ENCODE results near the gene YPEL2. TPM values are rescaled to one million over a fixed set of nuclear protein-coding genes. Genes with fewer than 3 reads are reported as not detected.

YPEL2 gene
- total RNA-seq, 2 experiments from 2014 or later, result 9.4 to 13.2 TPM

GRCh38 chr17:59437791-59438281 lies 106.4 kb downstream of the YPEL2 start:
- H3K27ac Mint-ChIP-seq, result peak overlapping the region; percentile 72
- DNase-seq, result no peak
- ChIA-PET CTCF (interaction anchor here (1.0 to 6.3 kb wide), 4 partner anchors 10 to 127 kb away, joined by 3 to 59 read pairs (median 7); no protein-coding TSS in a partner anchor), POLR2A (interaction anchor here (0.6 kb wide), 1 partner anchor 254 kb away, joined by 3 read pairs; no protein-coding TSS in a partner anchor)
- H3K4me1 Mint-ChIP-seq, result peaks cover 63% of the 10 kb centered on the region
- peaks cover 3% of the 10 kb centered on the region for H3K27me3 Mint-ChIP-seq
- H3K9me3 Mint-ChIP-seq, result peaks cover under 1% of the 10 kb centered on the region
- H3K4me3 Mint-ChIP-seq, result no peak overlapping the region
- peaks cover 2% of the 10 kb centered on the region for H3K36me3 Mint-ChIP-seq (ENCODE audit: low read depth)

- H3K27me3 Mint-ChIP-seq, result peaks cover under 1% of the 10 kb centered on the region
- H3K36me3 Mint-ChIP-seq (ENCODE audit: low read depth), result peaks cover 1% of the 10 kb centered on the region
- H3K27ac Mint-ChIP-seq, result no peak overlapping the region
- no peak for DNase-seq
- no peak overlapping the region for H3K4me3 Mint-ChIP-seq
- ChIA-PET CTCF (interaction anchor here (0.7 to 6.3 kb wide), 10 partner anchors 10 to 348 kb away, joined by 3 to 59 read pairs (median 8); partner anchors contain the start of gene YPEL2), POLR2A (interaction anchor here (0.6 to 1.2 kb wide), 2 partner anchors 109 to 133 kb away, joined by 3 to 4 read pairs; no protein-coding TSS in a partner anchor)
- no peaks in the 10 kb centered on the region for H3K9me3 Mint-ChIP-seq
- H3K4me1 Mint-ChIP-seq, result peaks cover 60% of the 10 kb centered on the region
Measured at GRCh38 chr17:59439262-59439661, 107.8 kb downstream of the YPEL2 start.

- Mint-ChIP-seq H3K27me3 (no peaks in the 10 kb centered on the region), H3K36me3 (ENCODE audit: low read depth) (peaks cover under 1% of the 10 kb centered on the region), H3K4me3 (no peak overlapping the region), H3K4me1 (peaks cover 61% of the 10 kb centered on the region), H3K27ac (peak overlapping the region; percentile 90), H3K9me3 (no peaks in the 10 kb centered on the region)
- DNase-seq, result no peak
- ChIA-PET POLR2A (interaction anchor here (0.6 to 1.2 kb wide), 3 partner anchors 110 to 347 kb away, joined by 3 to 4 read pairs (median 3); no protein-coding TSS in a partner anchor), CTCF (interaction anchor here (0.6 to 6.3 kb wide), 12 partner anchors 10 to 388 kb away, joined by 3 to 59 read pairs (median 6); partner anchors contain the start of gene YPEL2)
Measured at GRCh38 chr17:59439741-59440211, 108.3 kb downstream of the YPEL2 start.

GRCh38 chr17:59440757-59441463 lies 109.5 kb downstream of the YPEL2 start:
- Mint-ChIP-seq H3K27me3 (no peaks in the 10 kb centered on the region), H3K4me3 (peak overlapping the region; percentile 37), H3K4me1 (peaks cover 56% of the 10 kb centered on the region), H3K9me3 (no peaks in the 10 kb centered on the region), H3K36me3 (ENCODE audit: low read depth) (no peaks in the 10 kb centered on the region), H3K27ac (peak overlapping the region; percentile 90)
- peak; percentile 94 for DNase-seq
- ChIA-PET CTCF (interaction anchor here (0.7 to 6.3 kb wide), 19 partner anchors 9 to 221 kb away, joined by 3 to 59 read pairs (median 5); partner anchors contain the start of genes GDPD1 and YPEL2), POLR2A (interaction anchor here (0.6 to 0.7 kb wide), 2 partner anchors 107 to 1563 kb away, joined by 3 read pairs; no protein-coding TSS in a partner anchor)

- DNase-seq, result no peak
- peaks cover 52% of the 10 kb centered on the region for H3K4me1 Mint-ChIP-seq
- H3K27ac Mint-ChIP-seq, result peak overlapping the region; percentile 90
- ChIA-PET POLR2A (interaction anchor here (0.6 to 0.7 kb wide), 2 partner anchors 107 to 1564 kb away, joined by 3 read pairs; no protein-coding TSS in a partner anchor), CTCF (interaction anchor here (0.7 to 6.3 kb wide), 14 partner anchors 10 to 222 kb away, joined by 3 to 59 read pairs (median 4); partner anchors contain the start of genes GDPD1 and YPEL2)
- H3K4me3 Mint-ChIP-seq, result peak overlapping the region; percentile 37
- no peaks in the 10 kb centered on the region for H3K9me3 Mint-ChIP-seq
- no peaks in the 10 kb centered on the region for H3K36me3 Mint-ChIP-seq (ENCODE audit: low read depth)
- no peaks in the 10 kb centered on the region for H3K27me3 Mint-ChIP-seq
Measured at GRCh38 chr17:59441464-59442096, 110.1 kb downstream of the YPEL2 start.

- no peaks in the 10 kb centered on the region for H3K27me3 Mint-ChIP-seq
- no peaks in the 10 kb centered on the region for H3K9me3 Mint-ChIP-seq
- DNase-seq, result no peak
- POLR2A ChIA-PET, result no interaction called here
- no peaks in the 10 kb centered on the region for H3K36me3 Mint-ChIP-seq (ENCODE audit: low read depth)
- no peak overlapping the region for H3K4me3 Mint-ChIP-seq
- no peak overlapping the region for H3K27ac Mint-ChIP-seq
- CTCF ChIA-PET, result interaction anchor here (0.7 to 6.3 kb wide), 7 partner anchors 9 to 126 kb away, joined by 3 to 59 read pairs (median 4); partner anchors contain the start of gene YPEL2
- peaks cover 38% of the 10 kb centered on the region for H3K4me1 Mint-ChIP-seq
Measured at GRCh38 chr17:59443106-59443505, 111.7 kb downstream of the YPEL2 start.

Small RNA genes within 50 kb of the gene (microRNA-seq; reads per million reads assigned to microRNA genes)
- gene MIR4729 (ENCODE audit: borderline microRNAs expressed, borderline replicate concordance), result not detected

Other genes starting within 250 kb of the YPEL2 start
- gene TRIM37, start 224.8 kb upstream of the YPEL2 start, total RNA-seq, result 10 to 100 TPM; 22.6 to 27.9 TPM
- gene SKA2, start 176.5 kb upstream of the YPEL2 start, total RNA-seq, result 100 to 1,000 TPM; 111 to 146 TPM
- 10 to 100 TPM; 80.8 to 95.2 TPM for gene PRR11, start 175.9 kb upstream of the YPEL2 start, total RNA-seq
- gene SMG8, start 121.6 kb upstream of the YPEL2 start, total RNA-seq, result 10 to 100 TPM; 16.3 to 18.3 TPM
- gene GDPD1, start 111.1 kb upstream of the YPEL2 start, total RNA-seq, result 1 to 10 TPM; 2.2 to 2.5 TPM
- 10 to 100 TPM; 17.9 to 18.4 TPM for gene DHX40, start 234.0 kb downstream of the YPEL2 start, total RNA-seq